HG02571 (cell line): ENCODE measurements around the gene RELCH.

Experiments used
- ATAC-seq: cut with Tn5 transposase; IDR thresholded peaks from one replicate; pipeline ENCODE4 v1.9.1; 2021; ENCODE audit warnings: mild to moderate bottlenecking, moderate library complexity; ENCODE audit not compliant: unreplicated experiment

RELCH gene

DNA sequence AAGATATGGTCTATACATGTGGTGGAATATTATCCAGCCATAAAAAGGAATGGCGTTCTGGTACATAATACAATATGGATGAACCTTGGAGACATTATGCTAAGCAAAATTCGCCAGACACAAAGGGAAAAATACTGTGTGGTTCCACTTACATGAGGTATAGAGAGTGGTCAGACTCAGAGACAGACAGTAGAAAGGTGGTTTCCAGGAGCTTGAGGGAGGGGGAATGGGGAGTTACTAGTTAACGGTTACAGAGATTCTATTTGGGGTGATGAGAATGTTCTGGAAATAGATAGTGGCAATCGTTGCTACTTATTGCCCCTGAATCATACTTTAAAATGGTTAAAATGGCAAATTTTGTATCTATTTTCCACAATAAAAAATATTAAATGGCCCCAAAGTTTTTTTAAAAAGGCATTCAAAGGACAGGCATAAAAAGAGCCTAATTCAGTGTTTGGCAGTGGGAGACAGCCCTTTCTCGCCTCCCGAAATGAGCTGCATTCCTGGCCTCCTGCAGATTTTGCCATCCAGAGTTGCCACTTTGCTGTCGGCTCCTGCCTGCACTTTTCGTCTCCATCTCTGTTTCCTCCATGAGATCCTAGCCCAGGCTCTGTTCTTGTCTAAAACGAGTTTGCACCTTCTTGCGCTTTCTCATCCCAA is 151.5 kb downstream of the RELCH start:
- no peak for ATAC-seq

DNA sequence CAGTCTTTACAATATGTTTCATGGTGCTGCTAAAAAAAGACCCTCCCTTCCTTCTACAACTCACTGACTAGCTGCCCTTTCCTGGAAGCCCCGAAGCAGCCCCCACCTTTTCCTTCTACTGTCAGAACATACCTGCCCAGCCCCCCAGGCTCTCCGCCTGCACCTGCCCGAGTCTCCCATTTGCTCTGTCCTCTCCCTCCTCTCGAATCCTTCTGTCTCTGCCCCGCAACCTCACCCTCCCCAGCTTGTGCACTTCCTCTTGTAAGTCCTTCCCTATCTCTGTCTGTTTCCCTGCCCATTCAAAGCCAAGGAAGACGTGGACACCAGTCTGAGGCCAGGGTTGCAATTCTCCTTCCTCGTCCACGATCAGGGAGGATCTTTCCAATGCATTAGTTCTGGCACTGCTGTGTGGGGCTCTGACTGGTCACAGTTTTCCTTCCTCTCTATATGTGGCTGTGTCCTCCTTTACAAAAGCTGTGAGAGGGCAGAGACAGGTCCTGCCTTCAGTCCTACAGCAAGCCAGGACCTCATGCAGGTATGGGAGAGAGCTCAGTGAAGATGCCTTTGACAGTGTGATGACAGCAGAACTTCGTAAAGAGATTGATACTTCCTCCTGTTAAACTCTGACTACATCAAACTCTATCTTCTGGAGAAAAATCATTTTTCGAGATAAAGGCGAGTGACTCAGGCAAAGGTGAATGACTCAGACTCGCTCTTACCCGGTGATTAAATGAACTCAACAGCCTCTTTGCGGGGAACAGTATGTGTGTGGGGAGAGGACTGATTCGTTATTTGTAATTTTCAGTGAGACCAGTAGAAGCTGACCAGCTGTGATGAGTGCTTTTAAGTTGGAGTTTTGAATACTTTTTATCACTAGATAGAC is 152.3 kb downstream of the RELCH start:
- no peak for ATAC-seq

DNA sequence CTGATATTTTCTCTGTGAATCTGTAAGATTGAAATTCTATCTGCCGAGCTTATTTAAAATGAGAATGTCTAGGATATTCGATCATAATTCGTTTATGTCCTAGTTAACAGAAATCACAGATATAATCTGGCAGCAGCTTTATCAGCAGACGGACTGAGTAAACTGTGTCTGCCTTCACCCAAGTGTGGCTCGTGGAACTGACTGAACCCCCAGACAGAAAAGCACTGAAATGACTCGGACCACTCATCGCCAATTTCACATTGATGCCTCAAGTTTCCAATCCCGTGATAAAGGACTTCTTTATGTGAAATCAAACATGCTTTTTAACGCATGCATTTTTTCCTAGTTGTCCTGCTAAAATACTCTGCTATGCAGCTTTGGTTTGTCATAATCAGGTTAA is 153.9 kb downstream of the RELCH start:
- no peak for ATAC-seq

DNA sequence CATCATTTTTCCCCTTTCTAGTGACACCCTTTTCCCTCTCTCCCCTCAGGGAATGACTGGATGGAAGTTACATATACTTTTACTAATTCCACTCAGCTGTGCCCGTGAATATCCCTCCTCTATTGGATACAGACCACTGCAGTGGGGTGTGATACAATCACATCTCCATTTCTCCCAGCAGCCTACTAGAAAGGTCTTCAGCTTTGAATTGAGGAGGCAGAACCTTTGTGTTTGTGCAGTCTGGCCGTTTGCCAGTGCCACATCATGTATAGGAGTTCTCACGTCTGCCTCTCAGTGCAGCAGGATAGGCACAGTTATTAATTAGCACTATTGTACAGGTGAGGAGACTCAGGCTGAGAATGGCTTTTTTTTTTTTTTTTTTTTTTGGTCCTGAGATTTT is 154.4 kb downstream of the RELCH start:
- ATAC-seq: no peak

DNA sequence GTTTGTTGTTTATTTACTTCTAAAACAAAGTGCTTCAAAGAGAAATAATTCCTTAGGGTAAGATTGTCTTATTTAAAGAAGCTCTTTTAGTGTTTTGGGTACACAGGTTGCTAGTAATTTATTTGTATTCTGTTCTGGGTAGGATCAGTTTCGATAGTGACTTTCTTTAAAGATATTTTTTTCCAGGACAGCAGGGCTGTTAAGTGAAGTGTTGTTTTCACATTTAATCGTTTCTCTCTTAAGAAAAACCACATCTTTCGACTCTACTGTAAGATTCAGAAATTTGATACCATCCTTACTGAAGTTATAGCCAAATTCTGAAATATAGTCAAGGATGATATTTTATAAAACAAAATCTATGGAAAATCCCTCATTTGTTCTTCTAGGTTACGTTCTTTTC is 155.8 kb downstream of the RELCH start:
- no peak for ATAC-seq

DNA sequence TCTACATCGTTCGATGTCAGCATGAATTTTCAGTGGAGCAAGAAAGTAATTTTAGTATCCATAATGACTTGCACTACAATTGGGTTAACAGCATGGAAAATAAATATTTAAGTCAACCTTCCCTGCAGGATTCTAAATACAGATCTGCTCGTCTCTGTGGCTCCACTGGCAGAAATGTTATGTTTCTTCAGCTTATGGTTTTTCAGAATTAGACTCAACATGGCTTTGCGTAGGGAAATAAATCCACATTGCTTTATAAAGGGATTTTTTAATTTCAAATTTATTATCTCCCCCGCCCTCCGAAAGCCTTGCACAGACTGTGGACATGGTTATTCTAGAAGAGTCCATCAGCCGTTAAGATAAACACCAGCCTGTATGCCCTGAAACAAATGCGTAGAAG is 156.3 kb downstream of the RELCH start:
- ATAC-seq: no peak

DNA sequence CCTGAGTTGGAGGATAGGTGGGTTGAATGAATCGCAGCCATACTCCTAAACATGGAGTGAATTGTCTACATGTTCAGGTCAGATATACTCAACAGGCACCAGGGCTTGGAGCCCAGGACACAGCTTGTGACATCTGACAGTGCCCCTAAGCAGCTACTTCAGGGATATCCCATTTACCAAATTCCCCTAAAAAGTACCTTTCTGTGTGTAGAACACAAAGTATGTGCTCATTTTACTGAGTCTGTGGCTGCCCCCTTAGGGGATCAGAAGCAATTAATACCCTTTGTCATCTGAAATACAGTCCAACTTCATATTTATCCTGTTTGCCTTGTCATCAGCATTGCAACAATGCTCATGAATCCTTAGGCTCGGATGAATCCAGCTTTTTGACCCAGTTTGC is 158.9 kb downstream of the RELCH start:
- ATAC-seq: no peak

DNA sequence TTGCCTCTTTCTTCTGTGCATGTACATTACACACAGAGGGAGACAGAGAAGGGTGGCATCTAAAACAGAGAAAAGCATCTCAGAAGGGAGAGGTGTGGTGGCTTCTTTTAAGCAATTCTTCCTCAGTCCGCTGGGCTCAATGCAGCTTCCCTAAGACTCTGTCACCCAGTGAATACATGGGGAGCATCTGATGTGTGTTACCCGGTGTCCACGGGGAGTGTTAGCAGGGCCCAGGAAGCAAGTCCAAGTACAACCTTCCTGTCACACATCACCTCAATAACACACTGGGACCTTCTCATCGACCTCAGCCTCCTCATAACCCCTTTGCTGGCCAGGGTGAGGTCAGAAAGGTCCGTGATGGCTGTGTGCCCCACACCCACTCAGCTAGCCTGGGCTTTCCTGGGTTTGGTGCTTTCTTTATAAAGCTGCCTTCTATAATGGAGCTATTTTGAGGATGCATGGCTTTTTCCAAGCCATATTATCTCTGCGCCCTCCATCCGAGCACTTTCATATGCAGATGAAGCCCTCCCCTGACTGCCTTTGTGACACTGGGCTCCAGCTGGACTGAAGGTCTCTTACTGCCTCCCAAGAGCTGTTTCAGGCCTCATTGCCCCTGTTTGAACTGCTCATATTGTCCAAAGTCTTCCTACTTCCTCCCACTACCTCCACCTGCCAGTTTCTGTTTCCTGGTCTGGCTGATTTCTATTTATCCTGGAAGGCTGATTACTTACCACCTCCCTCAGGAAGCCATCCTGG is 159.5 kb downstream of the RELCH start:
- no peak for ATAC-seq

DNA sequence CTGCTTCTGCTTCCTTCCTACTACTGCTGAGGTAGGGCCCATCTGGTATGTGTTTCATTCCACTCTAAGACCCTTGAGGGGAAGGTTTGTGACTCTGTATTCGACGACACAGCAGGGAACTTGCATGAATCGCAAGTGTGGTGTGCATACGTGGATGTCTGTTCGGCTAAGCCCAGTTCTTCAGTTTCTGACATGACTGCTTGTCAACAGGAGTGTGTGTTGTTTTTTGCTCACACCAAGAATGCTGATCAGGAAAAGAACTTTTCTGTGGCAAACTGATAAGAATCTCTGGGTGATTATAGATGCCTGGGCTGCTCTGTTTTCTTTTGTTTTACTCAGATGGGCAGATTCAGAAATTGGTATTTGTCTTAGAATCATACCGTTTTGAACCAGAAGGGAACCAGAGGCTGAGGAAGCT is 160.0 kb downstream of the RELCH start:
- no peak for ATAC-seq

DNA sequence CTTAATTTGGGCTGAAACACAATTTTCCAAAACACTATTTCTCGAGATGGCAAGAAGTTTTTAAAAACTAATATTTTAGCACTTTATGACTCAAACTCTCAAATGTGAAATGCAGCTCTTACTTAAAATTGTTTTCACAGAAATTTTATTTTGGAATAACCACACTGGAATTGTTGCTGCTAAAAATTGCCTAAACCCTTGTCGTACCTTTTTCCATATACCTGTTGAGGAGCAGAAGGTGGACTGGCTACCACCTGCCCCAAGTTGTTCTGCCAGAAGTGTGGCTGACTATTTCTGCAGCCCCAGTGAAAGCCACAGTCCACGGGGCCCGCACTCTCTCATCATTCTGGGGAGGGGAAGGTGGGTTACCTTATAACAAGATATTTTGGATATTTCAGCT is 161.4 kb downstream of the RELCH start:
- no peak for ATAC-seq

DNA sequence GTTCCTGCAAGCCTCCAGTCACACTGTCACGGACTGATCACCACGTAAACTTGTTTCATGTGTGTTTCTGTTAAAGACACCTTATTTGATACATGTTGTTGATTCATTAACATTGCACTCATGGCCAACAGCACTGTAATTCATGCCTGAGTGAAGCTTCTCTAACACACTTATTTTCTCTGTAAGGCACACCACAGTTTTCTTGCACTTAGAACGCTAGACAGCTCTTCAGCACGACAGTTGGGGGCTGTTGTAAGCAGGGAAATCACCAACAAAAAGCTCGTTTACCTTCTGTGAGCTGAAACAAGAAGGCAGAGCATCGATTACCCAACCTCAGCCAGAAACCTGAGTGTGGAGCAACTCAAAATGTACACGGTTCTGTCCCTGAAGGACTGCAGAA is 166.1 kb downstream of the RELCH start:
- ATAC-seq: no peak

DNA sequence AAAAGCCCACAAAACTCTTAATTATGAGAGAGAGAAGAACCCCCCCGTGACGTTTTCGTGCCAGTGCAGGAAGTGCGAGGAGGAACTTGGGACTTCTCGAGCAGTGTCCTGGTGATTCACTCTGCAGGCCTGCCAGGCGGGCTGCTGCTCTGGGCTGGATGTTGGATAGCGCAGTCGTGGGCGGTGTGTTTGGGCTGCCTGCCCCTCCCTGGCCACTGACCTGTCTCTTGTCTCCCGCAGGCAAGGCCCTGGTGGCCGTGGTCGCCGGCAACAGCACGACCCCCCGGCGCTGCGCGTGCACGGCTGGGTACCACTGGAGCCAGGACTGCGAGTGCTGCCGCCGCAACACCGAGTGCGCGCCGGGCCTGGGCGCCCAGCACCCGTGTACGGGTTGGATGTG is 167.1 kb downstream of the RELCH start:
- no peak for ATAC-seq

DNA sequence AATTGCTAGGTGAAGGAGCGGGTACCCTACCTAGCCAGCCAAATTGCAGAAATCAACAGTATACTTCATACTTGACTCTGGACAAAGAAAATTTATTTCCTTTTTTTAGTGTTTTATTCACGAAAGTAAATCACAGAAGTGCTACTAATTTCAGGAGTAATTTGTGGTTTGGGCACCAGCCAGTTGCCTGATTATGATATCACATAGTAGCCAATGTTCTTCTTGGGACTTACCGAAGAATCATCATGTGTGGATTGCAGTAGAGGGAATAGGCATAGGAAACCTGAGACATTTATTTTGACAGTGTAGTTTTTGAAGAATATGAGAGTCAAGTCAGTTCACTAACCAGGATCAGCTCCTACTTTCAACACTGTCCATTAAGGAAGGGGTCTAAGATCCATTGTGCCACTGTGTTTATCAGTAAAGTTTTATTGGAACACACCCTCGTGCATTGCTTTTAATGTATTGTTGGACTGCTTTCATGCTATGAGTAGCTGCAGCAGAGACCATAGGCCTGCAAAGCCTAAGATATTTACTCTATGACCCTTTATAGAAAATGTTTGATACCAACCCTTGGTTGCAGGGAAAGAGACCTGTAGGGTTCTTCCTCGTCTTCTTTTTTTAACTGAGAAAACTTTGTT is 170.1 kb downstream of the RELCH start:
- ATAC-seq: no peak
